ENCODE measurements around the gene ZBTB17.
"Not testable (repeated sequence)": the region's sequence is repeated elsewhere in the genome, so short reads cannot be mapped to it uniquely, and the experiment has no call there.

The ZBTB17 gene

GRCh38 chr1:15934211-15935055, 41.5 kb downstream of the ZBTB17 start:
- H3K27ac ChIP-seq = no peak overlapping the region
- TF ChIP-seq, protein P1, sequence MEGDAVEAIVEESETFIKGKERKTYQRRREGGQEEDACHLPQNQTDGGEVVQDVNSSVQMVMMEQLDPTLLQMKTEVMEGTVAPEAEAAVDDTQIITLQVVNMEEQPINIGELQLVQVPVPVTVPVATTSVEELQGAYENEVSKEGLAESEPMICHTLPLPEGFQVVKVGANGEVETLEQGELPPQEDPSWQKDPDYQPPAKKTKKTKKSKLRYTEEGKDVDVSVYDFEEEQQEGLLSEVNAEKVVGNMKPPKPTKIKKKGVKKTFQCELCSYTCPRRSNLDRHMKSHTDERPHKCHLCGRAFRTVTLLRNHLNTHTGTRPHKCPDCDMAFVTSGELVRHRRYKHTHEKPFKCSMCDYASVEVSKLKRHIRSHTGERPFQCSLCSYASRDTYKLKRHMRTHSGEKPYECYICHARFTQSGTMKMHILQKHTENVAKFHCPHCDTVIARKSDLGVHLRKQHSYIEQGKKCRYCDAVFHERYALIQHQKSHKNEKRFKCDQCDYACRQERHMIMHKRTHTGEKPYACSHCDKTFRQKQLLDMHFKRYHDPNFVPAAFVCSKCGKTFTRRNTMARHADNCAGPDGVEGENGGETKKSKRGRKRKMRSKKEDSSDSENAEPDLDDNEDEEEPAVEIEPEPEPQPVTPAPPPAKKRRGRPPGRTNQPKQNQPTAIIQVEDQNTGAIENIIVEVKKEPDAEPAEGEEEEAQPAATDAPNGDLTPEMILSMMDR (conservative IDR thresholded peaks at IDR 0.05) = no peak

- TF ChIP-seq, protein P1 (conservative IDR thresholded peaks at IDR 0.05) = no peak
- H3K27ac ChIP-seq = no peak overlapping the region
These were observed 42.2 kb downstream of the ZBTB17 start for GRCh38 chr1:15933684-15934083.

DNA sequence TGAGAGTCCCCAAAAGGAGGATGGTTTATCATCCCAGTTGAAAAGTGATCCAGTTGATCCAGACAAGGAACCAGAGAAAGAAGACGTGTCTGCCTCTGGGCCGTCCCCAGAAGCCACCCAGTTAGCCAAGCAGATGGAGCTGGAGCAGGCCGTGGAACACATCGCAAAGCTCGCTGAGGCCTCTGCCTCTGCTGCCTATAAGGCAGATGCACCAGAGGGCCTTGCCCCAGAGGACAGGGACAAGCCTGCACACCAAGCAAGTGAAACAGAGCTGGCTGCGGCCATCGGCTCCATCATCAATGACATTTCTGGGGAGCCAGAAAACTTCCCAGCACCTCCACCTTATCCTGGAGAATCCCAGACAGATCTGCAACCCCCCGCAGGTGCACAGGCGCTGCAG, 43.3 kb downstream of the ZBTB17 start:
- TF ChIP-seq, protein P1 (conservative IDR thresholded peaks at IDR 0.05) = no peak
- H3K27ac ChIP-seq = no peak overlapping the region

DNA sequence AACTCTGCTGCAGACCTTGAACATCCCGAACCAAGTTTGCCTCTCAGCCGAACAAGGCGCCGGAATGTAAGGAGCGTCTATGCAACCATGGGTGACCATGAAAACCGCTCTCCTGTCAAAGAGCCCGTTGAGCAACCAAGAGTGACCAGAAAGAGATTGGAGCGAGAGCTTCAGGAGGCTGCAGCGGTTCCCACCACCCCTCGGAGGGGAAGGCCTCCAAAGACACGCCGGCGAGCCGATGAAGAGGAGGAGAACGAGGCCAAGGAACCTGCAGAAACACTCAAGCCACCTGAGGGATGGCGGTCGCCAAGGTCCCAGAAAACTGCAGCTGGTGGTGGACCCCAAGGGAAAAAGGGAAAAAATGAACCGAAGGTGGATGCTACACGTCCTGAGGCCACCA, 44.0 kb downstream of the ZBTB17 start:
- TF ChIP-seq, protein P1 (conservative IDR thresholded peaks at IDR 0.05) = no peak
- H3K27ac ChIP-seq = no peak overlapping the region

- no peak overlapping the region for H3K27ac ChIP-seq
- TF ChIP-seq, protein P1 (conservative IDR thresholded peaks at IDR 0.05) = no peak
These were observed 44.5 kb downstream of the ZBTB17 start for GRCh38 chr1:15931401-15931800.

DNA sequence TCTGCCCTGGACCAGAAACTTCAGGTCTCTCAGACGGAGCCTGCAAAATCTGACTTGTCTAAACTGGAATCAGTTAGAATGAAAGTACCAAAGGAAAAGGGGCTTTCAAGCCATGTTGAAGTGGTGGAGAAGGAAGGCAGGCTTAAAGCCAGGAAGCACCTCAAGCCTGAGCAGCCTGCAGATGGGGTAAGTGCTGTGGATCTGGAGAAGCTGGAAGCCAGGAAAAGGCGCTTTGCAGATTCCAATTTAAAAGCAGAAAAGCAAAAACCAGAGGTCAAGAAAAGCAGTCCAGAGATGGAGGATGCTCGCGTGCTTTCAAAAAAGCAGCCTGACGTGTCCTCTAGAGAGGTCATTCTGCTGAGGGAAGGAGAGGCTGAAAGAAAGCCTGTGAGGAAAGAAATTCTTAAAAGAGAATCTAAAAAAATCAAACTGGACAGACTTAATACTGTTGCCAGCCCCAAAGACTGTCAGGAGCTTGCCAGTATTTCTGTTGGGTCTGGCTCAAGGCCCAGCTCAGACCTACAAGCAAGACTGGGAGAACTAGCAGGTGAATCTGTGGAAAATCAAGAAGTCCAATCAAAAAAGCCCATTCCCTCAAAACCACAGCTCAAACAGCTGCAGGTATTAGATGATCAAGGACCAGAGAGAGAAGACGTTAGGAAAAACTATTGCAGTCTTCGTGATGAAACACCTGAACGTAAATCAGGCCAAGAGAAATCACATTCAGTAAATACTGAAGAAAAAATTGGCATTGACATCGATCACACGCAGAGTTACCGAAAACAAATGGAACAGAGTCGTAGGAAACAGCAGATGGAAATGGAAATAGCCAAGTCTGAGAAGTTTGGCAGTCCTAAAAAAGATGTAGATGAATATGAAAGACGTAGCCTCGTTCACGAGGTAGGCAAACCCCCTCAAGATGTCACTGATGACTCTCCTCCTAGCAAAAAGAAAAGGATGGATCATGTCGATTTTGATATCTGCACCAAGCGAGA, 46.6 kb downstream of the ZBTB17 start:
- TF ChIP-seq, protein P1 (conservative IDR thresholded peaks at IDR 0.05) = no peak
- no peak overlapping the region for H3K27ac ChIP-seq

DNA sequence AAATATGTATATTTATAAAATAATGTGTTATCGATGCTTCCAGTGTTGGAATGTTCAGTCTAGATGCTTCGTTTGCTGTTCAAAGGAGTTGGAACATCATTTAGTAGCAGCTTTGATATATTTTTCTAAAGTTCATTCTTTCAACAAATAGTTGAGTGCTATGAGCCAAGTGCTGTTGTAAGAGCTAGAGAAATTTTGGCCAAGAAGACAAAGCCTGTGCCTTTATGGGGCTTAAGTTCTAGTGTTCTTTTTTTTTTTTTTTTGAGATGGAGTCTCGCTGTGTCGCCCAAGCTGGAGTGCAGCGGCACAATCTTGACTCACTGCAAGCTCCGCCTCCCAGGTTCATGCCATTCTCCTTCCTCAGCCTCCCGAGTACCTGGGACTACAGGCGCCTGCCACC, 49.5 kb downstream of the ZBTB17 start:
- not testable (repeated sequence) for H3K27ac ChIP-seq
